ENCODE data around the gene PAPSS2. TPM values are rescaled to one million over a fixed set of nuclear protein-coding genes. Genes with fewer than 3 reads are reported as not detected.
A peak's percentile ranks its signal among the peaks of the same experiment; 100 is the strongest.

The PAPSS2 gene
- total and polyA plus RNA-seq, 2 experiments from 2014 or later: 38.3 to 58.0 TPM

GRCh38 chr10:87657371-87657770 is 2.3 kb upstream of the PAPSS2 start:
- Histone ChIP-seq H3K27me3 (no peaks in the 10 kb centered on the region), H3K9me2 (replicated peaks; ENCODE audit: insufficient read depth) (no peaks in the 10 kb centered on the region), H4K20me1 (ENCODE audit: insufficient read depth, poor library complexity, severe bottlenecking) (no peaks in the 10 kb centered on the region), H3K27ac (no peak overlapping the region), H3K4me1 (ENCODE audit: insufficient read depth) (no peaks in the 10 kb centered on the region), H3K36me3 (replicated peaks; ENCODE audit: insufficient read depth, low read depth) (no peaks in the 10 kb centered on the region), H3K4me2 (no peak overlapping the region), H2AFZ (no peak overlapping the region), H3K9me3 (ENCODE audit: low read depth) (no peaks in the 10 kb centered on the region), H3K79me2 (peaks cover 16% of the 10 kb centered on the region), H3K4me3 (no peak overlapping the region)
- DNase-seq (ENCODE audit: low spot score): no peak
- TF ChIP-seq EZH2 (IDR thresholded peaks at IDR 0.05; ENCODE audit: borderline replicate concordance): no peak
- TF ChIP-seq EZH2phosphoT487 (IDR thresholded peaks at IDR 0.05; ENCODE audit: low read depth, severe bottlenecking, unreplicated experiment): no peak
- TF ChIP-seq CTCF (IDR thresholded peaks at IDR 0.05; ENCODE audit: poor library complexity): no peak
- WGBS (ENCODE audit: low lambda C conversion rate, missing lambda C conversion rate): 89% methylated on average over 5 of the region's 5 CpGs

GRCh38 chr10:87658321-87658795 is 1.3 kb upstream of the PAPSS2 start:
- H3K79me2 ChIP-seq: peaks cover 24% of the 10 kb centered on the region
- no peaks in the 10 kb centered on the region for H3K9me2 ChIP-seq (replicated peaks; ENCODE audit: insufficient read depth)
- no peak overlapping the region for H3K27ac ChIP-seq
- no peaks in the 10 kb centered on the region for H3K4me1 ChIP-seq (ENCODE audit: insufficient read depth)
- H3K36me3 ChIP-seq (replicated peaks; ENCODE audit: insufficient read depth, low read depth): no peaks in the 10 kb centered on the region
- H3K9me3 ChIP-seq (ENCODE audit: low read depth): no peaks in the 10 kb centered on the region
- no peak overlapping the region for H2AFZ ChIP-seq
- no peak overlapping the region for H3K4me2 ChIP-seq
- no peaks in the 10 kb centered on the region for H4K20me1 ChIP-seq (ENCODE audit: insufficient read depth, poor library complexity, severe bottlenecking)
- no peak overlapping the region for H3K4me3 ChIP-seq
- no peak for DNase-seq (ENCODE audit: low spot score)
- H3K27me3 ChIP-seq: no peaks in the 10 kb centered on the region
- TF ChIP-seq CTCF (IDR thresholded peaks at IDR 0.05; ENCODE audit: poor library complexity) (no peak), EZH2 (IDR thresholded peaks at IDR 0.05; ENCODE audit: borderline replicate concordance) (no peak), EZH2phosphoT487 (IDR thresholded peaks at IDR 0.05; ENCODE audit: low read depth, severe bottlenecking, unreplicated experiment) (no peak)
- 73% methylated on average over 5 of the region's 5 CpGs for WGBS (ENCODE audit: low lambda C conversion rate, missing lambda C conversion rate)

GRCh38 chr10:87658858-87659555 is 671 bp upstream of the PAPSS2 start:
- no peak for DNase-seq (ENCODE audit: low spot score)
- Histone ChIP-seq H3K36me3 (replicated peaks; ENCODE audit: insufficient read depth, low read depth) (no peaks in the 10 kb centered on the region), H3K4me1 (ENCODE audit: insufficient read depth) (no peaks in the 10 kb centered on the region), H3K27ac (peak overlapping the region; percentile 89), H3K79me2 (peaks cover 30% of the 10 kb centered on the region), H3K27me3 (no peaks in the 10 kb centered on the region), H3K4me3 (peak overlapping the region; percentile 79), H2AFZ (peak overlapping the region; percentile 82), H3K9me3 (ENCODE audit: low read depth) (no peaks in the 10 kb centered on the region), H4K20me1 (ENCODE audit: insufficient read depth, poor library complexity, severe bottlenecking) (no peaks in the 10 kb centered on the region), H3K4me2 (peak overlapping the region; percentile 90), H3K9me2 (replicated peaks; ENCODE audit: insufficient read depth) (no peaks in the 10 kb centered on the region)
- TF ChIP-seq EZH2phosphoT487 (IDR thresholded peaks at IDR 0.05; ENCODE audit: low read depth, severe bottlenecking, unreplicated experiment) (no peak), EZH2 (IDR thresholded peaks at IDR 0.05; ENCODE audit: borderline replicate concordance) (no peak), CTCF (IDR thresholded peaks at IDR 0.05; ENCODE audit: poor library complexity) (no peak)
- WGBS (ENCODE audit: low lambda C conversion rate, missing lambda C conversion rate): 57% methylated on average over 15 of the region's 15 CpGs
